GM19035 (cell line): ENCODE data around the gene DEGS2.
A peak's percentile ranks its signal among the peaks of the same experiment; 100 is the strongest.
"Not testable (repeated sequence)": the region's sequence is repeated elsewhere in the genome, so short reads cannot be mapped to it uniquely, and the experiment has no call there.

Source experiments
- ATAC-seq: cut with Tn5 transposase; IDR thresholded peaks from one replicate; pipeline ENCODE4 v1.9.1; 2021; ENCODE audit not compliant: unreplicated experiment

The DEGS2 gene

GRCh38 chr14:100159094-100159864 is at the start of gene DEGS2:
Gene DEGS2 (minus strand): TSS chr14:100159645. CDS start chr14:100159587, 58 bp downstream.
- ATAC-seq, result no peak

- ATAC-seq, result not testable (repeated sequence)
Measured at GRCh38 chr14:100208136-100208535, 48.7 kb upstream of the DEGS2 start.

GRCh38 chr14:100207588-100207987 is 48.1 kb upstream of the DEGS2 start:
- not testable (repeated sequence) for ATAC-seq

- not testable (repeated sequence) for ATAC-seq
Measured at GRCh38 chr14:100204835-100205167, 45.4 kb upstream of the DEGS2 start.

- no peak for ATAC-seq
Measured at GRCh38 chr14:100203962-100204834, 44.8 kb upstream of the DEGS2 start.

- ATAC-seq, result no peak
Measured at GRCh38 chr14:100203146-100203545, 43.7 kb upstream of the DEGS2 start.

- no peak for ATAC-seq
Measured at GRCh38 chr14:100202712-100203111, 43.3 kb upstream of the DEGS2 start.

GRCh38 chr14:100201701-100202100 is 42.3 kb upstream of the DEGS2 start:
- ATAC-seq, result no peak

- ATAC-seq, result no peak
Measured at GRCh38 chr14:100200311-100200710, 40.9 kb upstream of the DEGS2 start.

GRCh38 chr14:100199240-100199860 is 39.9 kb upstream of the DEGS2 start:
- ATAC-seq, result no peak

GRCh38 chr14:100193417-100194357 is 34.2 kb upstream of the DEGS2 start:
- ATAC-seq, result no peak

GRCh38 chr14:100192672-100193416 is 33.4 kb upstream of the DEGS2 start:
- ATAC-seq, result peak; percentile 99

- no peak for ATAC-seq
Measured at GRCh38 chr14:100192250-100192671, 32.8 kb upstream of the DEGS2 start.

- no peak for ATAC-seq
Measured at GRCh38 chr14:100191584-100192249, 32.3 kb upstream of the DEGS2 start.

- ATAC-seq, result no peak
Measured at GRCh38 chr14:100190126-100190525, 30.7 kb upstream of the DEGS2 start.

- ATAC-seq, result no peak
Measured at GRCh38 chr14:100188392-100189030, 29.1 kb upstream of the DEGS2 start.

- ATAC-seq, result no peak
Measured at GRCh38 chr14:100187247-100187833, 27.9 kb upstream of the DEGS2 start.

- not testable (repeated sequence) for ATAC-seq
Measured at GRCh38 chr14:100181876-100182551, 22.6 kb upstream of the DEGS2 start.
